HTERT RPE-1 (cell line): Measurements from ENCODE around the gene ATP5F1C.

Experiments used
- in situ Hi-C: fragments of 300-500 bp; cut with MboI; formaldehyde crosslinking; loops from 4 replicates; pipeline ENCODE4 v1.14.3; 2020; ENCODE audit warnings: low sequenced_read_pairs

The ATP5F1C gene

GRCh38 chr10:7836571-7836970, 48.6 kb downstream of the ATP5F1C start:
- in situ Hi-C loops = no loop called here

GRCh38 chr10:7846591-7846990, 58.6 kb downstream of the ATP5F1C start:
- in situ Hi-C loops = no loop called here

GRCh38 chr10:7853226-7853842, 65.4 kb downstream of the ATP5F1C start:
- in situ Hi-C loops = no loop called here

GRCh38 chr10:7853890-7854289, 65.9 kb downstream of the ATP5F1C start:
- in situ Hi-C loops = no loop called here

GRCh38 chr10:7855205-7855604, 67.2 kb downstream of the ATP5F1C start:
- in situ Hi-C loops = no loop called here

- in situ Hi-C loops = no loop called here
Measured at GRCh38 chr10:7856678-7857077, 68.7 kb downstream of the ATP5F1C start.

- in situ Hi-C loops = no loop called here
Measured at GRCh38 chr10:7857262-7857661, 69.3 kb downstream of the ATP5F1C start.
